GM12878 (cell line): Measurements from ENCODE around the gene PDE10A.

Experiments used
- CEBPB ChIP-seq, 2 experiments: fragments of 150-350 bp in 1 of 2; IDR thresholded peaks; 2 replicates each; pipeline ENCODE4 v1.6.1; 2012 to 2014; ENCODE audit warnings: low read depth in 2 of 2, low read length in 2 of 2, borderline replicate concordance in 1 of 2, inconsistent platforms in 1 of 2
- EZH2 ChIP-seq: IDR thresholded peaks from 2 replicates; pipeline ENCODE4 v1.6.1; 2012; ENCODE audit warnings: low read depth, mild to moderate bottlenecking, control low read depth, inconsistent platforms, low read length, borderline replicate concordance; ENCODE audit not compliant: control insufficient read depth
- FOXK2 ChIP-seq: fragments of 450-650 bp; IDR thresholded peaks from 2 replicates; pipeline ENCODE4 v1.6.1; 2017; ENCODE audit warnings: mild to moderate bottlenecking, moderate library complexity
- HDGF ChIP-seq: fragments of 450-650 bp; IDR thresholded peaks from 2 replicates; pipeline ENCODE4 v1.6.1; 2016; ENCODE audit warnings: antibody characterized with exemption
- LARP7 ChIP-seq: fragments of 450-650 bp; IDR thresholded peaks from 2 replicates; pipeline ENCODE4 v1.6.1; 2017; ENCODE audit warnings: mild to moderate bottlenecking
- NR2C2 ChIP-seq: IDR thresholded peaks from 2 replicates; pipeline ENCODE4 v1.6.1; 2011; ENCODE audit warnings: borderline replicate concordance, low read depth; ENCODE audit not compliant: control insufficient read depth, insufficient read length
- NR2F1 ChIP-seq: fragments of 450-650 bp; conservative IDR thresholded peaks from 2 replicates; pipeline ENCODE4 v1.6.1; 2017; ENCODE audit warnings: mild to moderate bottlenecking
- POLR2AphosphoS5 ChIP-seq: IDR thresholded peaks from 2 replicates; pipeline ENCODE4 v1.6.1; 2011; ENCODE audit warnings: mild to moderate bottlenecking, low read length, inconsistent platforms
- TF ChIP-seq, protein P1 (sequence below), 3 experiments: IDR thresholded peaks in 2 of 3; conservative IDR thresholded peaks in 1 of 3; 2 replicates each; pipeline ENCODE4 v1.5.1; 2011; ENCODE audit warnings: low read depth in 3 of 3, low read length in 3 of 3, mild to moderate bottlenecking in 3 of 3, control low read depth in 2 of 3, moderate library complexity in 2 of 3, inconsistent platforms in 1 of 3, mixed read lengths in 1 of 3; ENCODE audit not compliant: control insufficient read depth in 2 of 3, insufficient read depth in 1 of 3; ENCODE audit errors: extremely low read depth in 1 of 3
- TF ChIP-seq, protein P2 (sequence below): fragments of 450-650 bp; IDR thresholded peaks from 2 replicates; pipeline ENCODE4 v1.6.1; 2016; ENCODE audit warnings: mild to moderate bottlenecking, moderate library complexity, borderline replicate concordance
- TF ChIP-seq, protein P3 (sequence below): IDR thresholded peaks from 2 replicates; pipeline ENCODE4 v1.6.1; 2011; ENCODE audit warnings: borderline replicate concordance, low read depth, mild to moderate bottlenecking, moderate library complexity, mixed read lengths, low read length; ENCODE audit not compliant: insufficient read depth; ENCODE audit errors: extremely low read length

- TF ChIP-seq FOXK2 (no peak), NR2C2 (no peak), LARP7 (no peak), NR2F1 (no peak), EZH2 (no peak), HDGF (no peak), CEBPB (IDR thresholded peaks at IDR 0.05; ENCODE audit: borderline replicate concordance in 1 of 2, low read depth in 2 of 2, low read length in 2 of 2) (no peak), POLR2AphosphoS5 (no peak)
- TF ChIP-seq, protein P1, sequence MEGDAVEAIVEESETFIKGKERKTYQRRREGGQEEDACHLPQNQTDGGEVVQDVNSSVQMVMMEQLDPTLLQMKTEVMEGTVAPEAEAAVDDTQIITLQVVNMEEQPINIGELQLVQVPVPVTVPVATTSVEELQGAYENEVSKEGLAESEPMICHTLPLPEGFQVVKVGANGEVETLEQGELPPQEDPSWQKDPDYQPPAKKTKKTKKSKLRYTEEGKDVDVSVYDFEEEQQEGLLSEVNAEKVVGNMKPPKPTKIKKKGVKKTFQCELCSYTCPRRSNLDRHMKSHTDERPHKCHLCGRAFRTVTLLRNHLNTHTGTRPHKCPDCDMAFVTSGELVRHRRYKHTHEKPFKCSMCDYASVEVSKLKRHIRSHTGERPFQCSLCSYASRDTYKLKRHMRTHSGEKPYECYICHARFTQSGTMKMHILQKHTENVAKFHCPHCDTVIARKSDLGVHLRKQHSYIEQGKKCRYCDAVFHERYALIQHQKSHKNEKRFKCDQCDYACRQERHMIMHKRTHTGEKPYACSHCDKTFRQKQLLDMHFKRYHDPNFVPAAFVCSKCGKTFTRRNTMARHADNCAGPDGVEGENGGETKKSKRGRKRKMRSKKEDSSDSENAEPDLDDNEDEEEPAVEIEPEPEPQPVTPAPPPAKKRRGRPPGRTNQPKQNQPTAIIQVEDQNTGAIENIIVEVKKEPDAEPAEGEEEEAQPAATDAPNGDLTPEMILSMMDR (IDR thresholded peaks at IDR 0.05 in 2 of 3, conservative IDR thresholded peaks at IDR 0.05 in 1 of 3; ENCODE audit: control insufficient read depth in 2 of 3, extremely low read depth in 1 of 3, insufficient read depth in 1 of 3, low read depth in 3 of 3, low read length in 3 of 3), result no peak
- TF ChIP-seq, protein P2, sequence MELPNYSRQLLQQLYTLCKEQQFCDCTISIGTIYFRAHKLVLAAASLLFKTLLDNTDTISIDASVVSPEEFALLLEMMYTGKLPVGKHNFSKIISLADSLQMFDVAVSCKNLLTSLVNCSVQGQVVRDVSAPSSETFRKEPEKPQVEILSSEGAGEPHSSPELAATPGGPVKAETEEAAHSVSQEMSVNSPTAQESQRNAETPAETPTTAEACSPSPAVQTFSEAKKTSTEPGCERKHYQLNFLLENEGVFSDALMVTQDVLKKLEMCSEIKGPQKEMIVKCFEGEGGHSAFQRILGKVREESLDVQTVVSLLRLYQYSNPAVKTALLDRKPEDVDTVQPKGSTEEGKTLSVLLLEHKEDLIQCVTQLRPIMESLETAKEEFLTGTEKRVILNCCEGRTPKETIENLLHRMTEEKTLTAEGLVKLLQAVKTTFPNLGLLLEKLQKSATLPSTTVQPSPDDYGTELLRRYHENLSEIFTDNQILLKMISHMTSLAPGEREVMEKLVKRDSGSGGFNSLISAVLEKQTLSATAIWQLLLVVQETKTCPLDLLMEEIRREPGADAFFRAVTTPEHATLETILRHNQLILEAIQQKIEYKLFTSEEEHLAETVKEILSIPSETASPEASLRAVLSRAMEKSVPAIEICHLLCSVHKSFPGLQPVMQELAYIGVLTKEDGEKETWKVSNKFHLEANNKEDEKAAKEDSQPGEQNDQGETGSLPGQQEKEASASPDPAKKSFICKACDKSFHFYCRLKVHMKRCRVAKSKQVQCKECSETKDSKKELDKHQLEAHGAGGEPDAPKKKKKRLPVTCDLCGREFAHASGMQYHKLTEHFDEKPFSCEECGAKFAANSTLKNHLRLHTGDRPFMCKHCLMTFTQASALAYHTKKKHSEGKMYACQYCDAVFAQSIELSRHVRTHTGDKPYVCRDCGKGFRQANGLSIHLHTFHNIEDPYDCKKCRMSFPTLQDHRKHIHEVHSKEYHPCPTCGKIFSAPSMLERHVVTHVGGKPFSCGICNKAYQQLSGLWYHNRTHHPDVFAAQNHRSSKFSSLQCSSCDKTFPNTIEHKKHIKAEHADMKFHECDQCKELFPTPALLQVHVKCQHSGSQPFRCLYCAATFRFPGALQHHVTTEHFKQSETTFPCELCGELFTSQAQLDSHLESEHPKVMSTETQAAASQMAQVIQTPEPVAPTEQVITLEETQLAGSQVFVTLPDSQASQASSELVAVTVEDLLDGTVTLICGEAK, result no peak
- TF ChIP-seq, protein P3, sequence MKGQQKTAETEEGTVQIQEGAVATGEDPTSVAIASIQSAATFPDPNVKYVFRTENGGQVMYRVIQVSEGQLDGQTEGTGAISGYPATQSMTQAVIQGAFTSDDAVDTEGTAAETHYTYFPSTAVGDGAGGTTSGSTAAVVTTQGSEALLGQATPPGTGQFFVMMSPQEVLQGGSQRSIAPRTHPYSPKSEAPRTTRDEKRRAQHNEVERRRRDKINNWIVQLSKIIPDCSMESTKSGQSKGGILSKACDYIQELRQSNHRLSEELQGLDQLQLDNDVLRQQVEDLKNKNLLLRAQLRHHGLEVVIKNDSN, result no peak
Measured at GRCh38 chr6:165618241-165618640, 44.8 kb downstream of the PDE10A start.
